Thymus (tissue), 11 donors: ENCODE measurements around the gene TALDO1. TPM values are rescaled to one million over a fixed set of nuclear protein-coding genes. Genes with fewer than 3 reads are reported as not detected.

ENCODE experiments used
- DNase-seq, 9 donors: peaks; one replicate each; pipeline ENCODE4 v3.0.0-alpha.2; 2013; ENCODE audit warnings: low spot score in 9 of 9, low read depth in 6 of 9, missing footprints in 1 of 9
- H3K27ac ChIP-seq, 2 donors: one replicate each; pipeline ENCODE4 v1.5.1; 2013; ENCODE audit warnings: control low read depth in 1 of 2, low read depth in 1 of 2, low read length in 1 of 2, mild to moderate bottlenecking in 1 of 2, moderate library complexity in 1 of 2
- H3K27me3 ChIP-seq, 2 donors: one replicate each; pipeline ENCODE4 v1.5.1; 2013; ENCODE audit warnings: low read length in 1 of 2; ENCODE audit not compliant: control insufficient read depth in 2 of 2, insufficient read depth in 1 of 2
- H3K36me3 ChIP-seq, 2 donors: one replicate each; pipeline ENCODE4 v1.5.1; 2013; ENCODE audit warnings: low read length in 1 of 2, mild to moderate bottlenecking in 1 of 2, moderate library complexity in 1 of 2; ENCODE audit not compliant: control insufficient read depth in 2 of 2, insufficient read depth in 2 of 2
- H3K4me1 ChIP-seq, 2 donors: one replicate each; pipeline ENCODE4 v1.5.1; 2013; ENCODE audit warnings: low read length in 2 of 2; ENCODE audit not compliant: control insufficient read depth in 2 of 2, insufficient read depth in 2 of 2
- H3K4me3 ChIP-seq, 2 donors: one replicate each; pipeline ENCODE4 v1.5.1; 2013; ENCODE audit warnings: low read length in 2 of 2, control low read depth in 1 of 2, mild to moderate bottlenecking in 1 of 2
- H3K9me3 ChIP-seq, 2 donors: one replicate each; pipeline ENCODE4 v1.5.1; 2013; ENCODE audit warnings: low read length in 1 of 2, mild to moderate bottlenecking in 1 of 2; ENCODE audit not compliant: control insufficient read depth in 2 of 2, insufficient read depth in 1 of 2
- WGBS: extraction: QIAGEN DNeasy Blood & Tissue Kit; methylation state at CpG from one replicate; pipeline ENCODE4 v1.1.7; 2013; 5-methylcytosine and 5-hydroxymethylcytosine counted together
- polyA plus RNA-seq: library from polyadenylated mRNA; stranded (reverse); fragments of 200-250 nt; gene quantifications from one replicate; pipeline ENCODE4 v1.2.3, GENCODE V29; 2013
- total RNA-seq: library from RNA; stranded (reverse); fragments of 120-200 nt; gene quantifications from one replicate; pipeline ENCODE4 v1.2.4, GENCODE V29; 2013
- donor health status: healthy.

Gene TALDO1
- total and polyA plus RNA-seq, 2 donors, result 115 to 141 TPM

- Histone ChIP-seq H3K36me3 (peaks cover 34 to 43% of the 10 kb centered on the region in 2 donors), H3K27me3 (peaks cover 29 to 30% of the 10 kb centered on the region in 2 donors), H3K4me1 (peaks cover 0 to 12% of the 10 kb centered on the region in 2 donors), H3K9me3 (no peaks in the 10 kb centered on the region), H3K27ac (no peak overlapping the region), H3K4me3 (no peak overlapping the region)
- WGBS, result 92% methylated on average over 26 of the region's 26 CpGs
- DNase-seq, result no peak
These were observed 44.5 kb upstream of the TALDO1 start for GRCh38 chr11:702462-703461.

DNA sequence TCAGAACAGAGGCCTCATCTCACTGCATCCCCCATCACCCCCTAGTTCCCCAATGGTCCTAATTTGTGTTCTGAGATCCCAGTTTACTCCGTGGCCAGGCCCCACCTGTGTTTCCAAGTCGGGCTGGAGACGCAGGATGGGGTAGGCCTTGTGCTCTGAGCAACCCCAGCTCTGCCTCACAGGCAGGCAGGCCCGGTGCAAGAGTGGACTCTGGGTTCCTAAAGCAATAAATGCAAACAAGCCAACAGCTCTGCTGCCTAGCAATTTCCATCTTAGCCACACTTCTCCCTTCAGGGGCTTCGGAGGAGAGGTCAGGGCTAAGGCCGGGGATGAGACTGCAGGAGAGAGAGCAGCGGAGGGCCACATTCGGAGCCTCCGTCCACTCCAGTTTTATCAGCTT is 43.8 kb upstream of the TALDO1 start:
- no peak for DNase-seq
- Histone ChIP-seq H3K4me3 (no peak overlapping the region), H3K27me3 (peaks cover 34 to 37% of the 10 kb centered on the region in 2 donors), H3K36me3 (peaks cover 34 to 43% of the 10 kb centered on the region in 2 donors), H3K9me3 (no peaks in the 10 kb centered on the region), H3K27ac (no peak overlapping the region), H3K4me1 (peaks cover 0 to 5% of the 10 kb centered on the region in 2 donors)
- WGBS, result 96% methylated on average over 9 of the region's 9 CpGs

DNA sequence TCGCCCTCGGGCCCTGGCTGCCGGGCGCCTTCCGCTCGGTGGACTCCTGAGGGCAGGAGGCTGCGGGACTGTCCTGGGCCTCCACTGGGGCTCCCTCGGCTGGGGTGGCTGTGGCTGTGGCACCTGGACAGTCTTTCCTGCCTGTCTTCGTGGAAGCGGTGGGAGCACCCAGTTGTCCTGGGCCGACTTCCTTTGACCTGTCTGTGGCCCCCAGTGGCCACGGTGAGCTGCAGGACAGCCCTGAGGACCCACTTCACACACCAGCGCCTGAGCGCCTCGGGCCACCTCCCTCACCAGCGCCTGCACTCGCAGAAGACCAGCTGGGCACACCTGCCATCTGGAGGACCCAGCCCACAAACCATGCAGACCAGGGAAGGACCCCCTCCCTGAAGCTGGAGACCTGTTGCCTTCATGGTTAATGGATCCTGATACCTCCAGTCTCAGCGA is 43.0 kb upstream of the TALDO1 start:
- peaks cover 38 to 43% of the 10 kb centered on the region in 2 donors for H3K27me3 ChIP-seq
- no peak for DNase-seq
- H3K4me3 ChIP-seq, result no peak overlapping the region
- peaks cover 0 to 4% of the 10 kb centered on the region in 2 donors for H3K4me1 ChIP-seq
- H3K36me3 ChIP-seq, result peaks cover 29 to 38% of the 10 kb centered on the region in 2 donors
- H3K9me3 ChIP-seq, result no peaks in the 10 kb centered on the region
- WGBS, result 98% methylated on average over 18 of the region's 18 CpGs
- H3K27ac ChIP-seq, result no peak overlapping the region

GRCh38 chr11:704781-705645 is 42.3 kb upstream of the TALDO1 start:
- 92% methylated on average over 27 of the region's 27 CpGs for WGBS
- no peak overlapping the region for H3K4me3 ChIP-seq
- peaks cover 41 to 51% of the 10 kb centered on the region in 2 donors for H3K27me3 ChIP-seq
- no peak for DNase-seq
- no peak overlapping the region for H3K27ac ChIP-seq
- peaks cover 22 to 34% of the 10 kb centered on the region in 2 donors for H3K36me3 ChIP-seq
- no peaks in the 10 kb centered on the region for H3K9me3 ChIP-seq
- H3K4me1 ChIP-seq, result peaks cover 0 to 4% of the 10 kb centered on the region in 2 donors

GRCh38 chr11:705646-706438 is 41.4 kb upstream of the TALDO1 start, which contains the start of gene EPS8L2:
EPS8L2 (plus strand) TSS chr11:706231; CDS start chr11:709408, 3,177 bp downstream.
- Histone ChIP-seq H3K36me3 (peaks cover 16 to 33% of the 10 kb centered on the region in 2 donors), H3K4me3 (peak within 1 kb of the TSS in 1 of 2 donors; percentile 38), H3K4me1 (peaks cover 0 to 5% of the 10 kb centered on the region in 2 donors), H3K9me3 (no peaks in the 10 kb centered on the region), H3K27me3 (peaks cover 41 to 59% of the 10 kb centered on the region in 2 donors), H3K27ac (no peak within 1 kb of the TSS)
- WGBS, result 11% methylated on average over 90 of the region's 90 CpGs
- no peak for DNase-seq

DNA sequence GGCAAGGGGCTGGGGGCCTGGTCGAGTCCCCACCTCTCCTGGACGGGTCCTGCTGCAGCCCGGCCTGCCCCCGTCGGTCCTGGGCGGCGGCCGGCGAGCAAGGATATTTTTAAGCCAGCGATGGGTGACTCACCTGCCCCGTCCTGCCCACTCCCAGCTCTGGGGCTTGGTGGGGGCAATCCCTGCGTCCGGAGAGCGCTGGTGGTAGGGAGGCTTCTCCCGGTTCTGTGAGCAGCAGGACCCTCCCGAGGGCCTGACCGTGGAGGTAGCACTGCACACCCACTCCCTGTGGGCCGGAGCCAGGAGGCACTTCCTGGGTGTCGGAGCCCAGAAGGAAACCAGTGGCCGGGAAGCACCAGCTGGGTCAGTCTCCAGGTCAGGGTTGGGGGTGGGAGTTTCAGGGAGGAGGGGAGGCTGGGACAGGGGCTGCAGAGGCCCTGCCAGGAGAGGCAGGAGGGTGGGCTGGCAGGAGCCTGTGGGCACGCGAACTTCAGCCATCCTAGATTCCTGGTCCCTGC is 40.8 kb upstream of the TALDO1 start:
- Histone ChIP-seq H3K27ac (no peak overlapping the region), H3K4me1 (peaks cover 0 to 6% of the 10 kb centered on the region in 2 donors), H3K9me3 (no peaks in the 10 kb centered on the region), H3K27me3 (peaks cover 41 to 66% of the 10 kb centered on the region in 2 donors), H3K4me3 (peak overlapping the region in 1 of 2 donors; percentile 38), H3K36me3 (peaks cover 15 to 33% of the 10 kb centered on the region in 2 donors)
- 16% methylated on average over 22 of the region's 22 CpGs for WGBS
- no peak for DNase-seq

DNA sequence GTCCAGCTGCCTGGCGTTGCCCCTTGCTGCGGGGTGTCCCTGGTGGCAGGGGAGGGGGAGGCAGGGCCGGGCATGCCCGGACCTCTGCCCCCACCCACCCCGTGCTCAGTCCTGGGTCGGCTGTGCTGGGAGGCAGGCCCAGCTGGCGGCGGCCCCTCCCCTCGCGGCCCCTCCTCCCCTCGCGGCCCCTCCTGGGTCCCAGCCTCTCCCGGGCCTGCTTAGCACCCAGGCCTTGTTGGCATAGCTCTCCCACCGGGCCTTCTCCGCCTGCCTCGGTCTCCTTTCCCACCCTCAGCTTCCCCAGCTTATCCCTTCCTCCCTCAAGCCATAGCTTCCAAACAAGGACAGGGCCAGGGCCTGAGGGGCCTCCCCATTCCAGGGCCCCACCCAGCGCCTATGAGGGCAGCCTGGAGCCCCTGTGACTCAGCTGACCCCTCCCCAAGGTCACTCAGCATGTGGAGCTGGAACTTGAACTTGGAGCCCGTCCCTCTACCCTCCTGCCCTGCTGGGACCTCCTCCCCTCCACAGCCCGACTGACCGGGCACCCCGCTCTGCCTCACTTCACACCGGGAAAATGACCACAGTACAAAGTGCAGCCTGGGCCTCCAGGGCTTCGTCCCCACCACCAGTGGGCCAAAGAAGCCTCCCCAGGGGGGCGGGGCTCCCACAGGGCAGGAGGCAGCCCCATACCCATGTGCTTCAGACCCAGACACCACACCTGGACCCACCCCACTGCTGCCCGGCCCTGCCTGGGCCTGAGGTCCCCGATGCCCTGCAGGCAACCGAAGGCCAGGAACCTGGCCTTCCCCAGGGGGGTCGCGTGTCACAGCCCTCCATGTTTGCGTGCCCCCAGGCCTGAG is 40.1 kb upstream of the TALDO1 start:
- no peaks in the 10 kb centered on the region for H3K9me3 ChIP-seq
- peaks cover 0 to 6% of the 10 kb centered on the region in 2 donors for H3K4me1 ChIP-seq
- no peak overlapping the region for H3K27ac ChIP-seq
- H3K4me3 ChIP-seq, result no peak overlapping the region
- H3K36me3 ChIP-seq, result peaks cover 8 to 26% of the 10 kb centered on the region in 2 donors
- H3K27me3 ChIP-seq, result peaks cover 41 to 71% of the 10 kb centered on the region in 2 donors
- DNase-seq, result no peak
- 62% methylated on average over 30 of the region's 30 CpGs for WGBS
